ENCODE measurements around the gene NXPH3. TPM values are rescaled to one million over a fixed set of nuclear protein-coding genes. Genes with fewer than 3 reads are reported as not detected.

Gene NXPH3
- total RNA-seq, 1 experiment from 2014 or later: 2.2 TPM

GRCh38 chr17:49597436-49597835 lies 21.8 kb downstream of the NXPH3 start:
- Histone ChIP-seq H3K36me3 (peaks cover 75% of the 10 kb centered on the region), H3K9me3 (replicated peaks) (no peaks in the 10 kb centered on the region), H3K27ac (no peak overlapping the region), H3K4me3 (no peak overlapping the region), H3K4me1 (replicated peaks) (no peaks in the 10 kb centered on the region), H3K27me3 (replicated peaks) (no peaks in the 10 kb centered on the region)
- DNase-seq (ENCODE audit: low read depth in 1 of 2, low spot score in 2 of 2): no peak

- Histone ChIP-seq H3K27me3 (replicated peaks) (no peaks in the 10 kb centered on the region), H3K27ac (no peak overlapping the region), H3K4me3 (no peak overlapping the region), H3K4me1 (replicated peaks) (no peaks in the 10 kb centered on the region), H3K9me3 (replicated peaks) (no peaks in the 10 kb centered on the region), H3K36me3 (peaks cover 82% of the 10 kb centered on the region)
- no peak for DNase-seq (ENCODE audit: low read depth in 1 of 2, low spot score in 2 of 2)
These were observed 22.4 kb downstream of the NXPH3 start for GRCh38 chr17:49597928-49598655.

GRCh38 chr17:49598918-49599317 lies 23.2 kb downstream of the NXPH3 start:
- Histone ChIP-seq H3K9me3 (replicated peaks) (no peaks in the 10 kb centered on the region), H3K4me1 (replicated peaks) (no peaks in the 10 kb centered on the region), H3K4me3 (no peak overlapping the region), H3K36me3 (peaks cover 85% of the 10 kb centered on the region), H3K27ac (no peak overlapping the region), H3K27me3 (replicated peaks) (no peaks in the 10 kb centered on the region)
- no peak for DNase-seq (ENCODE audit: low read depth in 1 of 2, low spot score in 2 of 2)

- H3K4me3 ChIP-seq: no peak overlapping the region
- no peaks in the 10 kb centered on the region for H3K9me3 ChIP-seq (replicated peaks)
- no peaks in the 10 kb centered on the region for H3K27me3 ChIP-seq (replicated peaks)
- H3K36me3 ChIP-seq: peaks cover 92% of the 10 kb centered on the region
- H3K4me1 ChIP-seq (replicated peaks): no peaks in the 10 kb centered on the region
- H3K27ac ChIP-seq: no peak overlapping the region
- no peak for DNase-seq (ENCODE audit: low read depth in 1 of 2, low spot score in 2 of 2)
These were observed 25.3 kb downstream of the NXPH3 start for GRCh38 chr17:49600949-49601348.

GRCh38 chr17:49602783-49603182 lies 27.1 kb downstream of the NXPH3 start:
- no peaks in the 10 kb centered on the region for H3K4me1 ChIP-seq (replicated peaks)
- no peaks in the 10 kb centered on the region for H3K9me3 ChIP-seq (replicated peaks)
- H3K27me3 ChIP-seq (replicated peaks): no peaks in the 10 kb centered on the region
- no peak for DNase-seq (ENCODE audit: low read depth in 1 of 2, low spot score in 2 of 2)
- peaks cover 87% of the 10 kb centered on the region for H3K36me3 ChIP-seq
- H3K27ac ChIP-seq: no peak overlapping the region
- H3K4me3 ChIP-seq: no peak overlapping the region

GRCh38 chr17:49603238-49603637 lies 27.6 kb downstream of the NXPH3 start:
- Histone ChIP-seq H3K27ac (no peak overlapping the region), H3K9me3 (replicated peaks) (no peaks in the 10 kb centered on the region), H3K27me3 (replicated peaks) (no peaks in the 10 kb centered on the region), H3K4me3 (no peak overlapping the region), H3K36me3 (peaks cover 87% of the 10 kb centered on the region), H3K4me1 (replicated peaks) (no peaks in the 10 kb centered on the region)
- no peak for DNase-seq (ENCODE audit: low read depth in 1 of 2, low spot score in 2 of 2)

GRCh38 chr17:49603720-49604119 lies 28.0 kb downstream of the NXPH3 start:
- H3K9me3 ChIP-seq (replicated peaks): no peaks in the 10 kb centered on the region
- H3K4me1 ChIP-seq (replicated peaks): no peaks in the 10 kb centered on the region
- H3K4me3 ChIP-seq: no peak overlapping the region
- no peaks in the 10 kb centered on the region for H3K27me3 ChIP-seq (replicated peaks)
- peaks cover 87% of the 10 kb centered on the region for H3K36me3 ChIP-seq
- no peak overlapping the region for H3K27ac ChIP-seq
- DNase-seq (ENCODE audit: low read depth in 1 of 2, low spot score in 2 of 2): no peak

- no peaks in the 10 kb centered on the region for H3K9me3 ChIP-seq (replicated peaks)
- DNase-seq (ENCODE audit: low read depth in 1 of 2, low spot score in 2 of 2): no peak
- H3K4me1 ChIP-seq (replicated peaks): no peaks in the 10 kb centered on the region
- H3K27me3 ChIP-seq (replicated peaks): no peaks in the 10 kb centered on the region
- peaks cover 90% of the 10 kb centered on the region for H3K36me3 ChIP-seq
- no peak overlapping the region for H3K4me3 ChIP-seq
- H3K27ac ChIP-seq: no peak overlapping the region
These were observed 28.7 kb downstream of the NXPH3 start for GRCh38 chr17:49604314-49604869.

- H3K4me1 ChIP-seq (replicated peaks): no peaks in the 10 kb centered on the region
- no peak overlapping the region for H3K27ac ChIP-seq
- H3K4me3 ChIP-seq: no peak overlapping the region
- H3K9me3 ChIP-seq (replicated peaks): no peaks in the 10 kb centered on the region
- H3K27me3 ChIP-seq (replicated peaks): no peaks in the 10 kb centered on the region
- no peak for DNase-seq (ENCODE audit: low read depth in 1 of 2, low spot score in 2 of 2)
- peaks cover 85% of the 10 kb centered on the region for H3K36me3 ChIP-seq
These were observed 35.4 kb downstream of the NXPH3 start for GRCh38 chr17:49610883-49611584.

GRCh38 chr17:49612726-49613125 lies 37.1 kb downstream of the NXPH3 start:
- H3K9me3 ChIP-seq (replicated peaks): no peaks in the 10 kb centered on the region
- no peak overlapping the region for H3K4me3 ChIP-seq
- no peaks in the 10 kb centered on the region for H3K4me1 ChIP-seq (replicated peaks)
- peaks cover 87% of the 10 kb centered on the region for H3K36me3 ChIP-seq
- no peaks in the 10 kb centered on the region for H3K27me3 ChIP-seq (replicated peaks)
- no peak for DNase-seq (ENCODE audit: low read depth in 1 of 2, low spot score in 2 of 2)
- H3K27ac ChIP-seq: no peak overlapping the region

GRCh38 chr17:49613182-49613800 lies 37.6 kb downstream of the NXPH3 start:
- no peak overlapping the region for H3K27ac ChIP-seq
- no peak for DNase-seq (ENCODE audit: low read depth in 1 of 2, low spot score in 2 of 2)
- H3K36me3 ChIP-seq: peaks cover 85% of the 10 kb centered on the region
- no peaks in the 10 kb centered on the region for H3K9me3 ChIP-seq (replicated peaks)
- H3K27me3 ChIP-seq (replicated peaks): no peaks in the 10 kb centered on the region
- no peak overlapping the region for H3K4me3 ChIP-seq
- peaks cover 4% of the 10 kb centered on the region; the same call in 1 of the 2 replicates for H3K4me1 ChIP-seq (replicated peaks)

- H3K27me3 ChIP-seq (replicated peaks): no peaks in the 10 kb centered on the region
- no peak overlapping the region for H3K4me3 ChIP-seq
- no peaks in the 10 kb centered on the region for H3K9me3 ChIP-seq (replicated peaks)
- no peak overlapping the region for H3K27ac ChIP-seq
- H3K36me3 ChIP-seq: peaks cover 83% of the 10 kb centered on the region
- H3K4me1 ChIP-seq (replicated peaks): peaks cover 6% of the 10 kb centered on the region; the same call in 1 of the 2 replicates
- DNase-seq (ENCODE audit: low read depth in 1 of 2, low spot score in 2 of 2): peak in 1 of 2 experiments; percentile 31
These were observed 40.4 kb downstream of the NXPH3 start for GRCh38 chr17:49616086-49616485.

- Histone ChIP-seq H3K27ac (no peak overlapping the region), H3K36me3 (peaks cover 85% of the 10 kb centered on the region), H3K9me3 (replicated peaks) (no peaks in the 10 kb centered on the region), H3K27me3 (replicated peaks) (no peaks in the 10 kb centered on the region), H3K4me1 (replicated peaks) (peaks cover 6% of the 10 kb centered on the region; the same call in 1 of the 2 replicates), H3K4me3 (no peak overlapping the region)
- no peak for DNase-seq (ENCODE audit: low read depth in 1 of 2, low spot score in 2 of 2)
These were observed 41.0 kb downstream of the NXPH3 start for GRCh38 chr17:49616601-49617131.

Data from SJSA1 (cell line).